HepG2 (cell line): ENCODE measurements around the gene WDR82. TPM values are rescaled to one million over a fixed set of nuclear protein-coding genes. Genes with fewer than 3 reads are reported as not detected.

Experiments used
- ATF2 ChIP-seq: sonication (generic); formaldehyde crosslinking; IDR thresholded peaks from 2 replicates; pipeline ENCODE4 v1.4.0; 2020; ENCODE audit warnings: missing genetic modification reagents
- BRD4 ChIP-seq: sonication (generic); formaldehyde crosslinking; IDR thresholded peaks from 2 replicates; pipeline ENCODE4 v1.4.0; 2020; ENCODE audit warnings: missing genetic modification reagents
- CBX2 ChIP-seq, 2 experiments: fragments of 200-600 bp in 1 of 2; sonication (generic); formaldehyde crosslinking in 1 of 2; IDR thresholded peaks; 2 replicates each; pipeline versions ENCODE4 v1.7.0 to v1.8.1; 2018 to 2022; ENCODE audit warnings: low read depth in 2 of 2, low read length in 1 of 2, mild to moderate bottlenecking in 1 of 2, missing genetic modification reagents in 1 of 2
- DRAP1 ChIP-seq: IDR thresholded peaks from 2 replicates; pipeline ENCODE4 v1.6.1; 2016; ENCODE audit warnings: missing genetic modification reagents, missing compliant biosample characterization
- HIVEP1 ChIP-seq: sonication (generic); formaldehyde crosslinking; IDR thresholded peaks from 2 replicates; pipeline ENCODE4 v1.4.0; 2020; ENCODE audit warnings: mild to moderate bottlenecking, missing genetic modification reagents
- KDM6A ChIP-seq: IDR thresholded peaks from 2 replicates; pipeline ENCODE4 v1.6.1; 2016; ENCODE audit warnings: low read depth
- KLF9 ChIP-seq: IDR thresholded peaks from 2 replicates; pipeline ENCODE4 v1.6.1; 2016; ENCODE audit warnings: low read depth
- TAF1 ChIP-seq: sonication (generic); formaldehyde crosslinking; IDR thresholded peaks from 2 replicates; pipeline ENCODE4 v1.4.0; 2020; ENCODE audit warnings: missing genetic modification reagents
- TFE3 ChIP-seq: IDR thresholded peaks from 2 replicates; pipeline ENCODE4 v1.6.1; 2016
- U2AF1 ChIP-seq: fragments of 200-400 bp; formaldehyde crosslinking; optimal IDR thresholded peaks from 2 replicates; pipeline ENCODE3; 2017; ENCODE audit warnings: mild to moderate bottlenecking, low read depth, low read length
- ZFP36 ChIP-seq: fragments of 150-350 bp; IDR thresholded peaks from 2 replicates; pipeline ENCODE4 v1.6.1; 2018; ENCODE audit warnings: borderline replicate concordance, low read length, low read depth; ENCODE audit not compliant: partially characterized antibody
- ZNF431 ChIP-seq: sonication (generic); formaldehyde crosslinking; IDR thresholded peaks from 2 replicates; pipeline ENCODE4 v1.9.0; 2022; ENCODE audit warnings: missing genetic modification reagents, low read depth, mild to moderate bottlenecking, borderline replicate concordance
- ZNF549 ChIP-seq: sonication (generic); formaldehyde crosslinking; IDR thresholded peaks from 2 replicates; pipeline ENCODE4 v1.5.0; 2020; ENCODE audit warnings: missing genetic modification reagents
- ZNF567 ChIP-seq: sonication (generic); formaldehyde crosslinking; IDR thresholded peaks from 2 replicates; pipeline ENCODE4 v1.8.1; 2023; ENCODE audit warnings: mild to moderate bottlenecking, missing genetic modification reagents, borderline replicate concordance
- ZNF598 ChIP-seq: sonication (generic); formaldehyde crosslinking; IDR thresholded peaks from 2 replicates; pipeline ENCODE4 v1.5.1; 2020; ENCODE audit warnings: mild to moderate bottlenecking, missing genetic modification reagents, borderline replicate concordance
- ZNF770 ChIP-seq: sonication (generic); formaldehyde crosslinking; IDR thresholded peaks from 2 replicates; pipeline ENCODE4 v1.5.0; 2020; ENCODE audit warnings: mild to moderate bottlenecking, missing genetic modification reagents
- polyA plus RNA-seq, 8 experiments: library from polyadenylated mRNA; depleted of rRNA in 3 of 8; stranded (reverse) in 7 of 8; unstranded in 1 of 8; fragments of >200 nt; fragmentation: Illumina TruSeq in 4 of 8; extraction: Trizol in 4 of 8; gene quantifications; 2 replicates each; pipeline versions ENCODE4 v1.2.1 to v1.2.3, GENCODE V29; 2011 to 2016; ENCODE audit warnings: low read depth in 4 of 8, missing spikeins in 1 of 8, mixed read lengths in 1 of 8; ENCODE audit not compliant: insufficient read depth in 1 of 8
- total RNA-seq, 5 experiments: library from RNA; depleted of rRNA; stranded (reverse); fragments of >200 nt; fragmentation: Illumina TruSeq; extraction: Trizol; gene quantifications; 2 replicates each; pipeline ENCODE4 v1.2.3, GENCODE V29; 2016; ENCODE audit warnings: low read depth in 1 of 5

The WDR82 gene
- total and polyA plus RNA-seq, 2 of the 13 experiments (the other 11 are each of a cell fraction or from before 2014, with no cell fraction given): 39.1 to 59.5 TPM

GRCh38 chr3:52238761-52239701 lies 39.4 kb downstream of the WDR82 start, which contains the start of gene TWF2 (continued):
- TF ChIP-seq HIVEP1 (no peak), KDM6A (CRISPR knock-in tag) (no peak), ZNF431 (CRISPR knock-in tag) (no peak), TFE3 (no peak; the same call in 1 of the 2 replicates), ZNF549 (no peak), ZNF770 (CRISPR knock-in tag) (no peak; the same call in 1 of the 2 replicates), KLF9 (CRISPR knock-in tag) (no peak), CBX2 (IDR thresholded peaks at IDR 0.05; ENCODE audit: low read depth, low read length) (no peak), CBX2 (CRISPR knock-in tag; IDR thresholded peaks at IDR 0.05; ENCODE audit: low read depth) (no peak), TAF1 (peak; percentile 88), DRAP1 (no peak), ZNF567 (no peak), ATF2 (CRISPR knock-in tag) (0 out of 2 replicates have a peak, but pooled peaks have one; percentile 6), ZFP36 (no peak), U2AF1 (no peak), BRD4 (CRISPR knock-in tag) (peak; percentile 93), ZNF598 (CRISPR knock-in tag) (peak; percentile 51; the same call in 1 of the 2 replicates)
